Peyer's patch (tissue), 4 donors: Measurements from ENCODE around the gene HOXA3.

Source experiments
- CTCF ChIP-seq, 6 experiments: fragments of 450-650 bp in 4 of 6; fragments of 200-600 bp in 2 of 6; sonication (generic) in 1 of 6; IDR thresholded peaks; one replicate each; pipeline ENCODE4 v1.5.1; 2017 to 2019; ENCODE audit warnings: antibody characterized with exemption in 6 of 6, mild to moderate bottlenecking in 3 of 6, moderate library complexity in 1 of 6
- POLR2A ChIP-seq, 2 donors: fragments of 450-650 bp; IDR thresholded peaks; one replicate each; pipeline ENCODE4 v1.5.1; 2017; ENCODE audit warnings: antibody characterized with exemption in 2 of 2, mild to moderate bottlenecking in 2 of 2, moderate library complexity in 2 of 2

GRCh38 chr7:27173511-27173955 lies 21.1 kb upstream of the HOXA3 start:
- TF ChIP-seq CTCF (IDR thresholded peaks at IDR 0.05) (no peak), POLR2A (IDR thresholded peaks at IDR 0.05) (no peak)
